GM23338 (cell line): ENCODE results near the gene FLNB.

ENCODE experiments used
- EZH2 ChIP-seq: fragments of 200-600 bp; sonication (generic); IDR thresholded peaks from one replicate; pipeline ENCODE4 v1.8.0; 2017; ENCODE audit warnings: antibody characterized with exemption, mild to moderate bottlenecking, low read depth; ENCODE audit not compliant: unreplicated experiment
- TF ChIP-seq, protein P1 (sequence below), 2 experiments: fragments of 200-600 bp in 1 of 2; sonication (generic) in 1 of 2; conservative IDR thresholded peaks; 2 replicates each; pipeline versions ENCODE4 v1.5.1 to v1.6.1; 2016 to 2017; ENCODE audit warnings: antibody characterized with exemption in 2 of 2, low read depth in 2 of 2, mild to moderate bottlenecking in 2 of 2, moderate library complexity in 1 of 2
- TF ChIP-seq, protein P2 (sequence below): IDR thresholded peaks from one replicate; pipeline ENCODE4 v1.6.1; 2018; ENCODE audit warnings: antibody characterized with exemption; ENCODE audit not compliant: unreplicated experiment

DNA sequence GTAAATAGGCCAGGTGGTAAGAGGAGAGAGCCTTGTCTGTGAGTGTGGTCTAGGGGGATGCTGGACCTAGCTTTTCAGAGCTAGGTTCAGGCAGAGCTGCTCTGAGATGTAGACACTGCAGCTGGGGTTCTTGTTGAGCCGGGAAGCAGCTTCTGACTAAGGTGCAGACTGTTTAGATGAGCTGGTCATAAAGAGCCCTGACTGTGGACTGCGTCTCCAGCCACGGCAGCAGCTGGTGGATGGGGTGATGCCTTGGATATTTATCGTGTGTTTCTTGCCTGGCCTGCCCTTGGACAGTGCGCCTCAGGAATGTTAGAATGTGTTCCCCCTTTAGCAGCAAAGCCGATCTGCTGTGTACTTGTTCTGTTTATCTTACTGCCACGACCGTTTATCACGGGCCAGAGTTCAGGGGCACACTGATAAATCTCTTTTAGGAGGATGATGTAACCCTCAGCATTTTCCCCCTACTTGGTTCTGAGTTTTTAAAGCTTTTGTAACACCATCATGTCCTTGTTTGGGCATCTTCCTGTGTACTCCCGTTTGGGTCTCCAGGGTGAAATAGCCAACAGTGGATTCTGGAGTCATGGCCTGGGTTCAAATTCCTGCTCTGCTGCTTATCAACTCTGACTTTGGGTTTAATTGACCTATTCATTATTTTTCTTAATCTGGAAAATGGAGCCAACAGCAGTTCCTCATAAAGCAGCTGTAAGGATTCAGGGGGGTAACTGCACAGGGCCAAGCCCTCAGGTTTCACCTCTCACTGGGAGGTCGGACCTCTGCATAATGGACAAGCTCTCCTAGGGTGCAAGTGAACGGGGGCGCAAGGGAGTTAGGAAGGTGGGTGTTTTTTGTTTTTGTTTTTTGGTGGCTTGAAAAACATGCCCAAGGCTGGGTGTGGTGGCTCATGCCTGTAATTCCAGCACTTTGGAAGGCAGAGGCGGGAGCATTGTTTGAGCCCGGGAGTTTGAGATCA is 51.4 kb downstream of the FLNB start:
- TF ChIP-seq, protein P1, sequence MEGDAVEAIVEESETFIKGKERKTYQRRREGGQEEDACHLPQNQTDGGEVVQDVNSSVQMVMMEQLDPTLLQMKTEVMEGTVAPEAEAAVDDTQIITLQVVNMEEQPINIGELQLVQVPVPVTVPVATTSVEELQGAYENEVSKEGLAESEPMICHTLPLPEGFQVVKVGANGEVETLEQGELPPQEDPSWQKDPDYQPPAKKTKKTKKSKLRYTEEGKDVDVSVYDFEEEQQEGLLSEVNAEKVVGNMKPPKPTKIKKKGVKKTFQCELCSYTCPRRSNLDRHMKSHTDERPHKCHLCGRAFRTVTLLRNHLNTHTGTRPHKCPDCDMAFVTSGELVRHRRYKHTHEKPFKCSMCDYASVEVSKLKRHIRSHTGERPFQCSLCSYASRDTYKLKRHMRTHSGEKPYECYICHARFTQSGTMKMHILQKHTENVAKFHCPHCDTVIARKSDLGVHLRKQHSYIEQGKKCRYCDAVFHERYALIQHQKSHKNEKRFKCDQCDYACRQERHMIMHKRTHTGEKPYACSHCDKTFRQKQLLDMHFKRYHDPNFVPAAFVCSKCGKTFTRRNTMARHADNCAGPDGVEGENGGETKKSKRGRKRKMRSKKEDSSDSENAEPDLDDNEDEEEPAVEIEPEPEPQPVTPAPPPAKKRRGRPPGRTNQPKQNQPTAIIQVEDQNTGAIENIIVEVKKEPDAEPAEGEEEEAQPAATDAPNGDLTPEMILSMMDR (conservative IDR thresholded peaks at IDR 0.05; ENCODE audit: low read depth in 2 of 2): no peak
- TF ChIP-seq EZH2: no peak
- TF ChIP-seq, protein P2, sequence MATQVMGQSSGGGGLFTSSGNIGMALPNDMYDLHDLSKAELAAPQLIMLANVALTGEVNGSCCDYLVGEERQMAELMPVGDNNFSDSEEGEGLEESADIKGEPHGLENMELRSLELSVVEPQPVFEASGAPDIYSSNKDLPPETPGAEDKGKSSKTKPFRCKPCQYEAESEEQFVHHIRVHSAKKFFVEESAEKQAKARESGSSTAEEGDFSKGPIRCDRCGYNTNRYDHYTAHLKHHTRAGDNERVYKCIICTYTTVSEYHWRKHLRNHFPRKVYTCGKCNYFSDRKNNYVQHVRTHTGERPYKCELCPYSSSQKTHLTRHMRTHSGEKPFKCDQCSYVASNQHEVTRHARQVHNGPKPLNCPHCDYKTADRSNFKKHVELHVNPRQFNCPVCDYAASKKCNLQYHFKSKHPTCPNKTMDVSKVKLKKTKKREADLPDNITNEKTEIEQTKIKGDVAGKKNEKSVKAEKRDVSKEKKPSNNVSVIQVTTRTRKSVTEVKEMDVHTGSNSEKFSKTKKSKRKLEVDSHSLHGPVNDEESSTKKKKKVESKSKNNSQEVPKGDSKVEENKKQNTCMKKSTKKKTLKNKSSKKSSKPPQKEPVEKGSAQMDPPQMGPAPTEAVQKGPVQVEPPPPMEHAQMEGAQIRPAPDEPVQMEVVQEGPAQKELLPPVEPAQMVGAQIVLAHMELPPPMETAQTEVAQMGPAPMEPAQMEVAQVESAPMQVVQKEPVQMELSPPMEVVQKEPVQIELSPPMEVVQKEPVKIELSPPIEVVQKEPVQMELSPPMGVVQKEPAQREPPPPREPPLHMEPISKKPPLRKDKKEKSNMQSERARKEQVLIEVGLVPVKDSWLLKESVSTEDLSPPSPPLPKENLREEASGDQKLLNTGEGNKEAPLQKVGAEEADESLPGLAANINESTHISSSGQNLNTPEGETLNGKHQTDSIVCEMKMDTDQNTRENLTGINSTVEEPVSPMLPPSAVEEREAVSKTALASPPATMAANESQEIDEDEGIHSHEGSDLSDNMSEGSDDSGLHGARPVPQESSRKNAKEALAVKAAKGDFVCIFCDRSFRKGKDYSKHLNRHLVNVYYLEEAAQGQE: no peak
